ENCODE measurements around the gene NUBPL.

NUBPL gene

DNA sequence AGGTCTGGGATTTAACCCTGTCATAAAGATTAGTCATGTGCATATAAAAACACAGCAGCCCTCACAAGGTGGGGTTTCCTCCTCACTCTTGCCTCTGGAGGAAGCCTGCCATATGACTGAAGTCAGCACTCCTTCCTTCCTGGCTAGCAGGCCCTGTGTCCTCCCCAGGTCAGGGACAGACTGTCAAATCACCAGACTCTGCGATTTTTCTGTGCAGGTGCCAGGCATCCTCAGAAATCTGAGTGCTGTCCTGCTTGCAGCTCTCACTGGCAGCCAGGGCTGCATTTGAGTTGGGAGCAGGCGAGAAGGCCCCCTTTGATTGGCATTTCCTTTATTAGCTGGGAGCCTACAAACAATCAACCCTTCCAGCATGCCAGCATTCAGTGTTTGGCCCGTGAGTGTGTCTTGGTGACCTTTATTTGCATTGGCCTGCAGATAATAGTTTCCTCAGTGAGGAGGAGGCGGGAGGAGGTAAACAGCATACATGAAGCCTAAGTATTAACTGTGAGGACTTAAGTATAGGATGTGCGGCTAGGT is 332.1 kb downstream of the NUBPL start:
- H3K4me3 ChIP-seq (ENCODE audit: low read depth, low read length): no peak overlapping the region
- no peak for DNase-seq (ENCODE audit: low read depth)
- TF ChIP-seq, protein P1, sequence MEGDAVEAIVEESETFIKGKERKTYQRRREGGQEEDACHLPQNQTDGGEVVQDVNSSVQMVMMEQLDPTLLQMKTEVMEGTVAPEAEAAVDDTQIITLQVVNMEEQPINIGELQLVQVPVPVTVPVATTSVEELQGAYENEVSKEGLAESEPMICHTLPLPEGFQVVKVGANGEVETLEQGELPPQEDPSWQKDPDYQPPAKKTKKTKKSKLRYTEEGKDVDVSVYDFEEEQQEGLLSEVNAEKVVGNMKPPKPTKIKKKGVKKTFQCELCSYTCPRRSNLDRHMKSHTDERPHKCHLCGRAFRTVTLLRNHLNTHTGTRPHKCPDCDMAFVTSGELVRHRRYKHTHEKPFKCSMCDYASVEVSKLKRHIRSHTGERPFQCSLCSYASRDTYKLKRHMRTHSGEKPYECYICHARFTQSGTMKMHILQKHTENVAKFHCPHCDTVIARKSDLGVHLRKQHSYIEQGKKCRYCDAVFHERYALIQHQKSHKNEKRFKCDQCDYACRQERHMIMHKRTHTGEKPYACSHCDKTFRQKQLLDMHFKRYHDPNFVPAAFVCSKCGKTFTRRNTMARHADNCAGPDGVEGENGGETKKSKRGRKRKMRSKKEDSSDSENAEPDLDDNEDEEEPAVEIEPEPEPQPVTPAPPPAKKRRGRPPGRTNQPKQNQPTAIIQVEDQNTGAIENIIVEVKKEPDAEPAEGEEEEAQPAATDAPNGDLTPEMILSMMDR (IDR thresholded peaks at IDR 0.05; ENCODE audit: insufficient read depth, low read depth, low read length, missing control alignments): no peak

DNA sequence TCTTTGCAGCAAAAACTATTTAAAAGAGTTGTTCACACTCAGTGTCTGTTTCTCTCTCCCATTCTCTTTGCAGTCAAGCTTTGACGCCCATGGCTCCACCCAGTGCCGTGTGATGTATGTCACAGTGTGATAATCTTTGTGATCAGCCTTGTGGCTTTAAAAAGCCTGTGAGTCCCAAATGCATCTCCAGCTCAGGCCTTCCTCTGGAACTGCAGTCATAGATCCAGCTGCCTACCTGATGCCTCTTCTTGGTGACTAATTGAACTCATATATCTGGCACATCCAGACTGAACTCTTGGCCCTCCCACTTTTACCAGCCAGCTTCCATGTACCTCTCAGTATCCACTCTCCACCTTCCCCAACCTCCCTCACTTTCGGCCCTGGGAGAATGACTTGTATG is 333.1 kb downstream of the NUBPL start:
- DNase-seq (ENCODE audit: low read depth): no peak
- TF ChIP-seq, protein P1 (IDR thresholded peaks at IDR 0.05; ENCODE audit: insufficient read depth, low read depth, low read length, missing control alignments): no peak
- H3K4me3 ChIP-seq (ENCODE audit: low read depth, low read length): no peak overlapping the region

DNA sequence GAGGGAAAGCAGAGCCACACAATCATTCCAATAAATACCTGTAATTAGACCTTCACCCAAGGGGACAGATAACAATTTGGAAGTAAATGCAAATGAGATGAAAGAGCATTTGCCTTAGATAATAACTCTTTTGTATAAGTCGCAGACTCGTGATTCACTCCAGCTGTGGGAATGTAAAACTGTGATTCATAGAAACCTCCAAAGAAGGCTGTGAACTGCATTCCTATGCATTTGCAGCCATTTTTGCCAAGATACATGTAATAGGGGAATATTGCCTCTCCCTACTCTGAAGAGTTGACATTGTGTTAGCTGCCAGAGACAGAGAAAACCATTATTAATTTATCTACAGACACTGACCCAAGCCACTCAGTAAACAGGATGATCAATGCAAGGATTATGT is 334.0 kb downstream of the NUBPL start:
- no peak for DNase-seq (ENCODE audit: low read depth)
- TF ChIP-seq, protein P1 (IDR thresholded peaks at IDR 0.05; ENCODE audit: insufficient read depth, low read depth, low read length, missing control alignments): no peak
- no peak overlapping the region for H3K4me3 ChIP-seq (ENCODE audit: low read depth, low read length)

DNA sequence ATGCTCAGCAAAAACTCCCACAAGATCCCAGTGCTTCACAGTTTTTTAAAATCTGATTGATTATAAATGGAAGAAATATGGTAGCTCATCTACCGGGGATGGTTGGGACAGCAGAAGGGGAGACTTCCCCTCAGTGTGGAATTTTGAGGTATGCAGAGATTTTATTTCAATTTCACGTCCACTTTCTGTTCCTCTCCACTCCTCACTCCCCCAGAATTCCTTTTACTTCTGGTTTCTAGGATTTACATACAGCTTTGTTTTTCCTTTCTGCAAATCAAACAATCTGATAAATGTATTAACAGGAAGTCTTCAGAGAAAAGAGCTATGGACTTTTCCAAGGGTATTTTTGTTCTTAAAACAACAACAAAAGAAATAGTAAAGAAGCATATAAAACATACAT is 334.4 kb downstream of the NUBPL start:
- TF ChIP-seq, protein P1 (IDR thresholded peaks at IDR 0.05; ENCODE audit: insufficient read depth, low read depth, low read length, missing control alignments): no peak
- no peak overlapping the region for H3K4me3 ChIP-seq (ENCODE audit: low read depth, low read length)
- DNase-seq (ENCODE audit: low read depth): no peak

DNA sequence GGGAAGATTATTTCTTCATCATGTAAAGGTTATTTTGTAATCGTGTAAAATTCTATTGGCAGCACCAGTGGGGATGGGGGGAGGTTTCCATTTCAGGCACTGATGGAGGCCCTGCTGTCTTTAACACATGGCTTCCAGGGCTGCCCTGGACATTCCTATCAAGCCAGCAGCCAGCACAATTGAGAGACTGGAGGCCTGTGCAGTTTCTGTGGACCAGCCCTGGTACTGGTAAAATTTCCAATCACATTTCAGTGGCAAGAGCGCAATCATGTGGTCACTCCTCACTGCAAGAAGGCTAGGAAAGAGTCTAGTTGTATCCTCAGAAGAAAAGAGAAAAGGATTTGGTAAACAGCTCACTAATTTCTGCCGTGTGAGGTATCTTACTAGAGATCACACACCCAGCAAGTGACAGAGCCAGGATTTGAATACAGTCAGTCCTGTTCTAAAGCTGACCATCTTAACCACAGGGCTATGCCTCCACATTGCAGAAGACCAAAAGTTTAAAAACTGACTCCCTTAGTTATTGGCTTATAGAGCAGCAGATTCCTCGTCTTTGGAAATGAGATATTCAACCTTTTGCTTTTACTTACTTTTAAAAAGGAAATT is 336.5 kb downstream of the NUBPL start:
- TF ChIP-seq, protein P1 (IDR thresholded peaks at IDR 0.05; ENCODE audit: insufficient read depth, low read depth, low read length, missing control alignments): no peak
- no peak for DNase-seq (ENCODE audit: low read depth)
- no peak overlapping the region for H3K4me3 ChIP-seq (ENCODE audit: low read depth, low read length)

DNA sequence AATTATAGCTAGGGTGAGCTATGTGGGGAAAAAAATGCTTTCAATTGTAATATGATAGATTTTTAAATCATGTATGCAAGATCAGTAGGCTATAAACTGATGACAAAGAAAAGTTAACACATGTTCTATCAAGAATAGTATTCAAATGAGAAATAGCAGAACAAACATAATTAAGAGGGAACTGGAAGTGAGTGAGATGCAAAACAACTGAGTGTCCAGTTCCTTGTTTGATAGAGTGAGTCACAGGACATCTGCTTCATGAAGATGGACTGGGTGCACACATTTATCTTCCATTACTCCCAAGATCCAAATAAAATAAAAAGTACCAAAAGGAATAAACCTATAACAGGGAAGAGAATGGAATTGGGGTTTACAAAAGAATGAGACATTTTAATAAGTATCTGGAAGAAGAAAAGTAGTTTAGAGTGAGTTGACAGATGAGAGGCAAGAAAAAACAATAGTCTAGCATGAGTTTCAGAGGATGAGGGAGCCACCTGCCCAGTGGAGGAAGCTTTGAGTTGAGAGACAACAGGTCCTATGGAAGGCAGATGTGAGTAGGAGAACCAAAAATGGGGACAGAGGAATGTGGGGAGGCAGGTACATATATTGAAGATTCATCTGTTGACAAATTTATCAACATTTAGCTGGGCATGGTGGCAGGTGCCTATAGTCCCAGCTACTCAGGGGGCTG is 337.8 kb downstream of the NUBPL start:
- no peak overlapping the region for H3K4me3 ChIP-seq (ENCODE audit: low read depth, low read length)
- DNase-seq (ENCODE audit: low read depth): no peak
- TF ChIP-seq, protein P1 (IDR thresholded peaks at IDR 0.05; ENCODE audit: insufficient read depth, low read depth, low read length, missing control alignments): no peak
